Measurements from ENCODE around the gene MYD88. TPM values are rescaled to one million over a fixed set of nuclear protein-coding genes. Genes with fewer than 3 reads are reported as not detected.

The MYD88 gene
- total RNA-seq, 4 donors from 2014 or later, result 32.6 to 109 (median 45.8) TPM

DNA sequence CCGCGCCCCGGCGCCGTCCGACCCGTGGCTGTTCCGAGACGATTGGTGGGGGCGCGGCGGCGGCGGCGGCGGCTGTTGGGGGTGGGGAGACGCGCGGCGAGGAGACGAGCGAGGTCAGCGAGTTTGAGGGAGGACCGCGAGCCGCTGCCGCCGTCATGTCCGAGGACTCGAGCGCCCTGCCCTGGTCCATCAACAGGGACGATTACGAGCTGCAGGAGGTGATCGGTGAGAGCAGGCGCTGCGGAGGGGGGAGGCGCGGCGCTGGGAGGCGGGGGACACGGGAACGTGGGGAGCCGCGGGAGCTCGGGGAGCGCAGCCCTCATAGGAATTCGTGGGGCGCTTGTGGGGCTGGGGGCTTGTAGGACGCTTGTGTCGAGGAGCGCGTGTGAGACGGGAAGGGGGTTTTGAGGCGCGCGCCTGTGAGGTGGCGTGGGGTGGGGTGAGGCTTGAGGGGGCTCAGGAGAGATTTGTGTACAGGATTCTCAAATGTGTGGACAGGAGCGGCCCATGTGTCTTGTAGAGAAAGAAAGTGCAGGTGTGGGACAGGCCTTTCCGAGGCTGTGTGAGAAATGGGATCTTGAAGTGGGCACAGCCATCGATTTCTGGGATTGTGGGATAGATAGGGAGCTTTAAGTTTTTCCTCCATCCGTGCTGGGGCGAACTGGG, 27.4 kb downstream of the MYD88 start:
- TF ChIP-seq, protein P1, sequence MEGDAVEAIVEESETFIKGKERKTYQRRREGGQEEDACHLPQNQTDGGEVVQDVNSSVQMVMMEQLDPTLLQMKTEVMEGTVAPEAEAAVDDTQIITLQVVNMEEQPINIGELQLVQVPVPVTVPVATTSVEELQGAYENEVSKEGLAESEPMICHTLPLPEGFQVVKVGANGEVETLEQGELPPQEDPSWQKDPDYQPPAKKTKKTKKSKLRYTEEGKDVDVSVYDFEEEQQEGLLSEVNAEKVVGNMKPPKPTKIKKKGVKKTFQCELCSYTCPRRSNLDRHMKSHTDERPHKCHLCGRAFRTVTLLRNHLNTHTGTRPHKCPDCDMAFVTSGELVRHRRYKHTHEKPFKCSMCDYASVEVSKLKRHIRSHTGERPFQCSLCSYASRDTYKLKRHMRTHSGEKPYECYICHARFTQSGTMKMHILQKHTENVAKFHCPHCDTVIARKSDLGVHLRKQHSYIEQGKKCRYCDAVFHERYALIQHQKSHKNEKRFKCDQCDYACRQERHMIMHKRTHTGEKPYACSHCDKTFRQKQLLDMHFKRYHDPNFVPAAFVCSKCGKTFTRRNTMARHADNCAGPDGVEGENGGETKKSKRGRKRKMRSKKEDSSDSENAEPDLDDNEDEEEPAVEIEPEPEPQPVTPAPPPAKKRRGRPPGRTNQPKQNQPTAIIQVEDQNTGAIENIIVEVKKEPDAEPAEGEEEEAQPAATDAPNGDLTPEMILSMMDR (IDR thresholded peaks at IDR 0.05; ENCODE audit: low read depth), result no peak

GRCh38 chr3:38167591-38167990, 29.1 kb downstream of the MYD88 start:
- TF ChIP-seq, protein P1 (IDR thresholded peaks at IDR 0.05; ENCODE audit: low read depth), result no peak

DNA sequence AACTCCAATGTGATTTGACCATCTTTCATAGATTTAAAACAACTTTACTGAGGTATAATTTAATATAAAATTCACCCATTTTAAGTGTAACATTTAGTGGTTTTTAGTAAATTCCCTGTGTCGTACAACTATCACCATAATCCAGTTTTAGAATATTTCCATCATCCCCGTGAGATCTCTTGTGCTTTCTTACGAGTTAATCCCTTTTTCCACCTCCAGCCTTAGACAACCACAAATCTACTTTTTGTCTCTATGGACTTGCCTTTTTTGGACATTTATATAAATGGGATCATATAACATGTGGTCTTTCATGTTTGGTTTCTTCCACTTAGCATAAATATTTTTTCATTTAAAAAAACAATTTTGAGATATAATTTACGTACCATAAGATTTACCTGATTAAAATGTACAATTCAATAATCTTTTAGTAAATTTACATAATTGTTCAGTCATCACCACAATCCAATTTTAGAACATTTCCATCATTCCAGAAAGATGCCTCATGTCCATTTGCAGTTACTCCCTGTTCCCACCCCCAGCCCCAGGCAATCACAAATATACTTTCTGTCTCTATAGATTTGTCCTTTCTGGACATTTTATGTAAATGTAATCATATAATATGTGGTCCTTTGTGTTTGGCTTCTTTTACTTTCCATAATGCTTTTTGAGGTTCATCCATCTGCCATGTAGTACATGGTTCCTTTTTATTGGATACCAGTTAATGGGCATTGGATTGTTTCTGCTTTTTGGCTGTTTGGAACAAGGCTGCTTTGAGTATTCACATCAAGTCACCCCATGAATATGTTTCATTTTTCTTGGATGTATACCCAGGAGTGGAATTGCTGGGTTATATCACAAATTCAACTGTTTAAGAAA, 29.9 kb downstream of the MYD88 start:
- TF ChIP-seq, protein P1 (IDR thresholded peaks at IDR 0.05; ENCODE audit: low read depth), result no peak

DNA sequence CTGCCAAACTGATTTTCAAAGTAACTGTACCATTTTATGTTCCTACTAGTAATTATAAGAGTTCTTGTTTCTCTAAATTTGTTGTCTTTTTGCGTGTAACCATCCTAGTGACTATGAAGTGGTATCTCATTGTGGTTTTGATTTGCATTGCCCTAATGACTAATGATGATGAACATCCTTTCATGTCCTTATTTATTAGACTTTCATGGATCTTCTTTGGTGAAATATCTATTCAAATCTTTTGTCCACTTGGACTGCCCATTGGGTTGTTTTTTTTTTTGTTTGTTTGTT, 30.5 kb downstream of the MYD88 start:
- TF ChIP-seq, protein P1 (IDR thresholded peaks at IDR 0.05; ENCODE audit: low read depth), result no peak

DNA sequence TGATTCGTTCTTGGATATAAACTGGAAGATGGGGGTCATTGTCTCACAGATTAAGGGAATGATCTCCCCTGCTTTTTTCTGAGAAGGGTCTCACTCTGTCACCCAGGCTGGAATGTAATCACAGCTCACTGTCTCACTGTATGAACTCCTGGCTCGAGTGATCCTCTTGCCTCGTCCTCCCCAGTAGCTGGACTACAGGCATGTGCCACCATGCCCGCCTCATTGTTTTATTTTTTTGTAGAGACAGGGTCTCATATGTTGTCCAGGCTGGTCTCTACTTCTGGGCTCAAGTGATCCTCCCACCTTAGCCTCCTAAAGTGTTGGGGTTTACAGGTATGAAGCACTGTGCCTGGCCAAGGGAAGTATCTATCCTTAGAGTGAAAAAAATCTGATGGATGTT, 32.3 kb downstream of the MYD88 start:
- TF ChIP-seq, protein P1 (IDR thresholded peaks at IDR 0.05; ENCODE audit: low read depth), result no peak

DNA sequence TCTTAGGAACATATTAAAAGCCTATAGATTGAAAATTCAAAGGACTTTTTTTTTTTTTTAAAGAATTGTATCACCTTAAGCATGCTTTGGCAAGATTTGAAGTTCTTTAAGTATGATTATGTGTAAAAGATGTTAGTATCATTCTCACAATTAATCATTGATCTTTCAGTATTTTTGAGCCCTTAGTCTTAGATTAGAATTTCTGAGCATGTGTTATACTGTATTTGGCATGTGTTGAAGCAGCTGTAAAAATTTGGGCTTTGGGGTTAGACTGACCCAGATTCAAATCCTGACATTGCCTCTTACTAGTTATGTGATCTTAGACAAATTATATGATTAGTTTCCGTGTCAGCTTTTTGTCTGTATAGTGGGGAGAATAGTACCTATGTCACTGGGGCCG, 33.2 kb downstream of the MYD88 start:
- TF ChIP-seq, protein P1 (IDR thresholded peaks at IDR 0.05; ENCODE audit: low read depth), result no peak

GRCh38 chr3:38173834-38174418, 35.5 kb downstream of the MYD88 start:
- TF ChIP-seq, protein P1 (IDR thresholded peaks at IDR 0.05; ENCODE audit: low read depth), result no peak
